ENCODE data around the gene RBM8A. TPM values are rescaled to one million over a fixed set of nuclear protein-coding genes. Genes with fewer than 3 reads are reported as not detected.
"Not testable (repeated sequence)": the region's sequence is repeated elsewhere in the genome, so short reads cannot be mapped to it uniquely, and the experiment has no call there.

The RBM8A gene
- polyA plus RNA-seq, 10 donors = 113 to 144 (median 122) TPM

- peak; percentile 95 to 99 (median 97) for DNase-seq
Observed at GRCh38 chr1:145957443-145958319, 30.4 kb upstream of the RBM8A start, which contains the start of gene LIX1L. Gene LIX1L (minus strand): TSS chr1:145958017. CDS start chr1:145957927, 90 bp downstream.

- peak in 1 of 3 donors; percentile 85 for DNase-seq
Observed at GRCh38 chr1:145956781-145957442, 29.6 kb upstream of the RBM8A start.

- no peak for DNase-seq
Observed at GRCh38 chr1:145956361-145956760, 29.1 kb upstream of the RBM8A start.

- DNase-seq = peak in 2 of 3 donors; percentile 60 to 65
Observed at GRCh38 chr1:145955436-145955835, 28.2 kb upstream of the RBM8A start.

GRCh38 chr1:145953861-145954260 lies 26.6 kb upstream of the RBM8A start:
- no peak for DNase-seq

GRCh38 chr1:145952903-145953302 lies 25.6 kb upstream of the RBM8A start:
- no peak for DNase-seq

GRCh38 chr1:145951526-145951925 lies 24.2 kb upstream of the RBM8A start:
- DNase-seq = no peak

GRCh38 chr1:145949219-145949618 lies 21.9 kb upstream of the RBM8A start:
- no peak for DNase-seq

GRCh38 chr1:145947551-145947950 lies 20.3 kb upstream of the RBM8A start:
- DNase-seq = no peak

GRCh38 chr1:145946477-145946986 lies 19.2 kb upstream of the RBM8A start:
- no peak for DNase-seq

GRCh38 chr1:145944532-145944931 lies 17.2 kb upstream of the RBM8A start:
- DNase-seq = no peak

GRCh38 chr1:145942871-145943270 lies 15.6 kb upstream of the RBM8A start:
- DNase-seq = peak in 1 of 3 donors; percentile 39

GRCh38 chr1:145942405-145942804 lies 15.1 kb upstream of the RBM8A start:
- no peak for DNase-seq

- DNase-seq = no peak
Observed at GRCh38 chr1:145937436-145937835, 10.2 kb upstream of the RBM8A start.

- DNase-seq = no peak
Observed at GRCh38 chr1:145936247-145936646, 9.0 kb upstream of the RBM8A start.

- DNase-seq = no peak
Observed at GRCh38 chr1:145935708-145936107, 8.4 kb upstream of the RBM8A start.

GRCh38 chr1:145932522-145933009 lies 5.3 kb upstream of the RBM8A start:
- DNase-seq = not testable (repeated sequence)

- no peak for DNase-seq
Observed at GRCh38 chr1:145927916-145928643, 796 bp upstream of the RBM8A start.

- peak in 1 of 3 donors; percentile 17 for DNase-seq
Observed at GRCh38 chr1:145926686-145927062, 610 bp downstream of the RBM8A start.

GRCh38 chr1:145922266-145922665 lies 5.0 kb downstream of the RBM8A start:
- no peak for DNase-seq

GRCh38 chr1:145920297-145920696 lies 7.0 kb downstream of the RBM8A start:
- not testable (repeated sequence) for DNase-seq
